Heart right ventricle (tissue), 16 donors: ENCODE measurements around the gene CLSTN2. TPM values are rescaled to one million over a fixed set of nuclear protein-coding genes. Genes with fewer than 3 reads are reported as not detected.

Source experiments
- ATAC-seq, 8 donors: fragments of 200-7000 bp; cut with Tn5 transposase; one replicate each; pipeline ENCODE4 v1.9.1; 2020; ENCODE audit warnings: mild to moderate bottlenecking in 8 of 8, moderate library complexity in 8 of 8, moderate number of reproducible peaks in 1 of 8
- DNase-seq, 2 donors: peaks; one replicate each; pipeline ENCODE4 v3.0.0-alpha.2; 2020
- H3K27ac ChIP-seq, 10 donors: fragments of 200-600 bp; sonication (generic) in 2 of 10; one replicate each; pipeline versions ENCODE4 v1.5.0 to v1.8.0; 2020 to 2022; ENCODE audit warnings: mild to moderate bottlenecking in 3 of 10
- H3K27me3 ChIP-seq, 7 donors: fragments of 200-600 bp; one replicate each; pipeline ENCODE4 v1.8.0; 2021 to 2022; ENCODE audit warnings: mild to moderate bottlenecking in 2 of 7
- H3K36me3 ChIP-seq, 9 donors: fragments of 200-600 bp; sonication (generic) in 1 of 9; one replicate each; pipeline versions ENCODE4 v1.5.0 to v1.8.0; 2020 to 2022; ENCODE audit warnings: mild to moderate bottlenecking in 2 of 9
- H3K4me1 ChIP-seq, 9 donors: fragments of 200-600 bp; sonication (generic) in 1 of 9; one replicate each; pipeline versions ENCODE4 v1.5.0 to v1.8.0; 2020 to 2022; ENCODE audit warnings: mild to moderate bottlenecking in 4 of 9
- H3K4me3 ChIP-seq, 10 donors: fragments of 200-600 bp; sonication (generic) in 2 of 10; one replicate each; pipeline versions ENCODE4 v1.5.0 to v1.8.0; 2020 to 2022; ENCODE audit warnings: mild to moderate bottlenecking in 7 of 10, moderate library complexity in 2 of 10
- H3K9me3 ChIP-seq, 11 donors: fragments of 200-600 bp in 10 of 11; sonication (generic) in 2 of 11; one replicate each; pipeline versions ENCODE4 v1.5.0 to v1.8.0; 2013 to 2022; ENCODE audit warnings: mild to moderate bottlenecking in 2 of 11, control low read depth in 1 of 11, moderate library complexity in 1 of 11
- CTCF ChIP-seq, 9 donors: fragments of 200-600 bp; sonication (generic) in 2 of 9; IDR thresholded peaks; one replicate each; pipeline versions ENCODE4 v1.5.0 to v1.8.0; 2021 to 2022; ENCODE audit warnings: antibody characterized with exemption in 9 of 9, mild to moderate bottlenecking in 5 of 9, moderate library complexity in 1 of 9
- WGBS, 2 donors: extraction: QIAGEN DNeasy Blood & Tissue Kit; methylation state at CpG; one replicate each; pipeline ENCODE4 v1.1.7; 2013; ENCODE audit warnings: inconsistent platforms in 1 of 2; 5-methylcytosine and 5-hydroxymethylcytosine counted together
- intact Hi-C, 10 donors: fragments of 100-400 bp; cut with DNase I; formaldehyde crosslinking; loops; one replicate each; pipeline versions ENCODE4 v1.11.1 to v1.14.2; 2022
- polyA plus RNA-seq, 2 donors: library from polyadenylated mRNA; stranded (reverse); fragments of 200-250 nt; gene quantifications; one replicate each; pipeline ENCODE4 v1.2.3, GENCODE V29; 2013
- total RNA-seq, 10 donors: library from RNA; stranded (reverse); fragmentation: NEBNext Ultra II Directional in 3 of 10; extraction: Animal tissue kit (Norgen Biotek cat#: 25700) in 3 of 10; gene quantifications; one replicate each; pipeline versions ENCODE4 v1.2.1 to v1.2.4, GENCODE V29; 2021 to 2023
- donor health status: Arrhythmogenic right ventricular cardiomyopathy.
- donor health status: ischemic (EF 13 %, LVEDD 7.1; RV severe dilation, severe dysfunction).
- donor health status: healthy with polysubstance abuse.
- donor health status: DM: no; HTN: yes; CAD: no.
- donor health status: DM: no; HTN: no; CAD: no.
- donor health status: ischemic (EF 25% LVEDD 6.9; RV normal size, moderate dysfunction).
- donor health status: ischemic (EF 25% LVEDD 5.7; RV mildly dilated, moderate dysfunction).
- donor health status: healthy.
- donor health status: DM: yes; HTN: yes; CAD: no.
- donor health status: Ischemic cardiomyopathy.
- donor health status: ischemic (EF 35%, LVEDD 5.7; RV mildly dilated, moderate dysfunction).
- donor health status: nonischemic (EF 11% LVEDD 7.7; RV severe dilation, severe dysfunction).
- donor health status: DM: yes; HTN: yes; CAD: no.
- donor health status: PGD.
- donor health status: ischemic (EF 29% LVEDD 5.4; RV normal size, mild dysfunction).
- donor health status: nonischemic (EF 23%, LVEDD 6.1; RV moderate dilation, normal function).

The CLSTN2 gene
- total and polyA plus RNA-seq, 12 donors = 0.57 to 10.7 (median 4.4) TPM

- Histone ChIP-seq H3K4me1 (peaks cover 0 to 24% (median 14%) of the 10 kb centered on the region in 9 donors), H3K27ac (peak overlapping the region in 2 of 10 donors; percentile 4 to 57), H3K27me3 (peaks cover 0 to 66% (median 16%) of the 10 kb centered on the region in 7 donors), H3K9me3 (no peaks in the 10 kb centered on the region), H3K4me3 (peak overlapping the region; percentile 44 to 62 (median 58)), H3K36me3 (no peaks in the 10 kb centered on the region)
- peak in 7 of 9 donors; percentile 37 to 65 (median 51) for TF ChIP-seq CTCF (IDR thresholded peaks at IDR 0.05)
- WGBS, 2 donors = 1 to 2% methylated on average over 25 of the region's 25 CpGs
- intact Hi-C loops = loop anchor here in 9 of 10 donors (2.0 to 10.0 kb wide), 15 partner anchors 118 to 803 kb away; no protein-coding TSS in a partner anchor
- peak; percentile 85 to 94 (median 90) for ATAC-seq
- peak; percentile 52 to 74 for DNase-seq
Measured at GRCh38 chr3:139934613-139935015, 371 bp upstream of the CLSTN2 start.

- Histone ChIP-seq H3K4me3 (peak overlapping the region; percentile 44 to 62 (median 58)), H3K9me3 (no peaks in the 10 kb centered on the region), H3K4me1 (peaks cover 0 to 33% (median 14%) of the 10 kb centered on the region in 9 donors), H3K27me3 (peaks cover 0 to 66% (median 16%) of the 10 kb centered on the region in 7 donors), H3K27ac (no peak overlapping the region), H3K36me3 (no peaks in the 10 kb centered on the region)
- no peak for TF ChIP-seq CTCF (IDR thresholded peaks at IDR 0.05)
- ATAC-seq (peak in 7 of 8 donors; percentile 20 to 69 (median 46)), DNase-seq (peak; percentile 12 to 42)
- WGBS, 2 donors = 3% methylated on average over 42 of the region's 42 CpGs
- intact Hi-C loops = loop anchor here in 9 of 10 donors (2.0 to 10.0 kb wide), 14 partner anchors 116 to 801 kb away; no protein-coding TSS in a partner anchor
Measured at GRCh38 chr3:139935866-139936817, 1.2 kb downstream of the CLSTN2 start.

- H3K9me3 ChIP-seq = no peaks in the 10 kb centered on the region
- peaks cover 0 to 37% (median 14%) of the 10 kb centered on the region in 9 donors for H3K4me1 ChIP-seq
- intact Hi-C loops = loop anchor here in 9 of 10 donors (5.0 to 10.0 kb wide), 11 partner anchors 115 to 800 kb away; no protein-coding TSS in a partner anchor
- peaks cover 0 to 57% (median 16%) of the 10 kb centered on the region in 7 donors for H3K27me3 ChIP-seq
- ATAC-seq (no peak), DNase-seq (peak in 1 of 2 donors; percentile 47)
- no peak overlapping the region for H3K4me3 ChIP-seq
- H3K27ac ChIP-seq = no peak overlapping the region
- peak; percentile 33 to 82 (median 73) for TF ChIP-seq CTCF (IDR thresholded peaks at IDR 0.05)
- H3K36me3 ChIP-seq = no peaks in the 10 kb centered on the region
- WGBS, 2 donors = 9% methylated on average over 8 of the region's 8 CpGs
Measured at GRCh38 chr3:139937674-139938279, 2.8 kb downstream of the CLSTN2 start.

- Histone ChIP-seq H3K27me3 (peaks cover 0 to 39% (median 13%) of the 10 kb centered on the region in 7 donors), H3K4me1 (peaks cover 0 to 42% (median 14%) of the 10 kb centered on the region in 9 donors), H3K9me3 (no peaks in the 10 kb centered on the region), H3K27ac (no peak overlapping the region), H3K4me3 (no peak overlapping the region), H3K36me3 (no peaks in the 10 kb centered on the region)
- ATAC-seq (no peak), DNase-seq (no peak)
- TF ChIP-seq CTCF (IDR thresholded peaks at IDR 0.05) = no peak
- 73 to 86% methylated on average over 2 of the region's 2 CpGs for WGBS, 2 donors
- intact Hi-C loops = loop anchor here in 9 of 10 donors (2.0 to 10.0 kb wide), 14 partner anchors 38 to 923 kb away; no protein-coding TSS in a partner anchor
Measured at GRCh38 chr3:139939681-139940190, 4.8 kb downstream of the CLSTN2 start.
